GM23338 (cell line): Measurements from ENCODE around the gene TXLNB.

ENCODE experiments used
- CTCF ChIP-seq, 2 experiments: fragments of 200-600 bp in 1 of 2; sonication (generic) in 1 of 2; conservative IDR thresholded peaks; 2 replicates each; pipeline versions ENCODE4 v1.5.1 to v1.6.1; 2016 to 2017; ENCODE audit warnings: antibody characterized with exemption in 2 of 2, low read depth in 2 of 2, mild to moderate bottlenecking in 2 of 2, moderate library complexity in 1 of 2
- EZH2 ChIP-seq: fragments of 200-600 bp; sonication (generic); IDR thresholded peaks from one replicate; pipeline ENCODE4 v1.8.0; 2017; ENCODE audit warnings: antibody characterized with exemption, mild to moderate bottlenecking, low read depth; ENCODE audit not compliant: unreplicated experiment
- POLR2AphosphoS5 ChIP-seq: IDR thresholded peaks from 2 replicates; pipeline ENCODE4 v1.6.1; 2016; ENCODE audit warnings: antibody characterized with exemption, low read depth
- REST ChIP-seq: IDR thresholded peaks from one replicate; pipeline ENCODE4 v1.6.1; 2018; ENCODE audit warnings: antibody characterized with exemption; ENCODE audit not compliant: unreplicated experiment

- no peak for TF ChIP-seq CTCF (conservative IDR thresholded peaks at IDR 0.05; ENCODE audit: low read depth in 2 of 2)
- no peak for TF ChIP-seq EZH2
- no peak for TF ChIP-seq REST
- TF ChIP-seq POLR2AphosphoS5: no peak
These were observed 33.9 kb upstream of the TXLNB start for GRCh38 chr6:139325686-139326085.
